Neural cell (in vitro differentiated cells): Measurements from ENCODE around the gene STAP2. TPM values are rescaled to one million over a fixed set of nuclear protein-coding genes. Genes with fewer than 3 reads are reported as not detected.

ENCODE experiments used
- H2AFZ ChIP-seq: fragments of 200-600, 300-800 bp; sonication (generic), shearing (Covaris generic); 2 replicates; pipeline ENCODE4 v1.6.0; 2014; ENCODE audit warnings: low read depth, mild to moderate bottlenecking, antibody characterized with exemption, low read length, moderate library complexity
- H3F3A ChIP-seq: fragments of 200-600 bp; shearing (Covaris generic); 2 replicates; pipeline ENCODE4 v1.6.1; 2016; ENCODE audit warnings: mild to moderate bottlenecking, moderate library complexity, mixed read lengths, antibody characterized with exemption, low read length; ENCODE audit not compliant: insufficient read depth, poor library complexity, severe bottlenecking
- H3K27ac ChIP-seq: fragments of 200-600, 300-800 bp; sonication (generic), shearing (Covaris generic); 2 replicates; pipeline ENCODE4 v1.5.1; 2014; ENCODE audit warnings: mild to moderate bottlenecking, low read length, moderate library complexity
- H3K27me3 ChIP-seq: fragments of 300-800, 200-600 bp; sonication (generic), shearing (Covaris generic); 2 replicates; pipeline ENCODE4 v1.6.0; 2014; ENCODE audit warnings: mild to moderate bottlenecking, low read depth, low read length, moderate library complexity; ENCODE audit not compliant: insufficient read depth
- H3K36me3 ChIP-seq: fragments of 300-800, 200-600 bp; sonication (generic), shearing (Covaris generic); 2 replicates; pipeline ENCODE4 v1.5.1; 2014; ENCODE audit warnings: mild to moderate bottlenecking, antibody characterized with exemption, low read length, moderate library complexity; ENCODE audit not compliant: insufficient read depth
- H3K4me2 ChIP-seq: fragments of 300-800, 200-600 bp; sonication (generic), shearing (Covaris generic); 2 replicates; pipeline ENCODE4 v1.6.0; 2014; ENCODE audit warnings: mild to moderate bottlenecking, low read length
- H3K4me3 ChIP-seq: fragments of 300-800, 200-600 bp; sonication (generic), shearing (Covaris generic); 2 replicates; pipeline ENCODE4 v1.5.1; 2014; ENCODE audit warnings: mild to moderate bottlenecking, low read length, moderate library complexity
- H3K79me2 ChIP-seq: fragments of 200-600 bp; shearing (Covaris generic); replicated peaks from 2 replicates; pipeline ENCODE4 v1.6.0; 2014; ENCODE audit warnings: mild to moderate bottlenecking, low read length, moderate library complexity; ENCODE audit not compliant: insufficient read depth
- H3K9ac ChIP-seq: fragments of 300-800, 200-600 bp; sonication (generic), shearing (Covaris generic); 2 replicates; pipeline ENCODE4 v1.6.1; 2016; ENCODE audit warnings: mild to moderate bottlenecking, low read length, mixed read lengths
- H3K9me2 ChIP-seq: fragments of 200-600 bp; shearing (Covaris generic); 2 replicates; pipeline ENCODE4 v1.6.1; 2016; ENCODE audit warnings: mild to moderate bottlenecking, low read length, mixed read lengths; ENCODE audit not compliant: insufficient read depth
- H3K9me3 ChIP-seq: fragments of 200-600, 300-800 bp; sonication (generic), shearing (Covaris generic); 2 replicates; pipeline ENCODE4 v1.6.1; 2016; ENCODE audit warnings: mild to moderate bottlenecking, mixed run types, low read length, moderate library complexity, mixed read lengths
- H4K20me1 ChIP-seq: fragments of 200-600 bp; shearing (Covaris generic); 2 replicates; pipeline ENCODE4 v1.6.1; 2016; ENCODE audit warnings: mild to moderate bottlenecking, mixed run types; ENCODE audit not compliant: insufficient read depth
- EP300 ChIP-seq: fragments of 450-650 bp; conservative IDR thresholded peaks from 2 replicates; pipeline ENCODE4 v1.6.1; 2014; ENCODE audit warnings: antibody characterized with exemption, mild to moderate bottlenecking, moderate library complexity; ENCODE audit not compliant: poor library complexity, severe bottlenecking
- EZH2 ChIP-seq: fragments of 200-600, 300-800 bp; shearing (Covaris generic), sonication (generic); IDR thresholded peaks from 2 replicates; pipeline ENCODE4 v1.6.1; 2014; ENCODE audit warnings: antibody characterized with exemption, low read length, borderline replicate concordance, mild to moderate bottlenecking; ENCODE audit not compliant: insufficient read depth, poor library complexity, severe bottlenecking
- MXI1 ChIP-seq: fragments of 450-650 bp; conservative IDR thresholded peaks from 2 replicates; pipeline ENCODE4 v1.6.1; 2014; ENCODE audit warnings: antibody characterized with exemption, mild to moderate bottlenecking; ENCODE audit not compliant: poor library complexity, severe bottlenecking
- POLR2AphosphoS5 ChIP-seq: IDR thresholded peaks from 2 replicates; pipeline ENCODE4 v1.6.1; 2012
- RAD21 ChIP-seq: fragments of 450-650 bp; conservative IDR thresholded peaks from 2 replicates; pipeline ENCODE4 v1.6.1; 2014; ENCODE audit warnings: antibody characterized with exemption, mild to moderate bottlenecking, moderate library complexity
- SMC3 ChIP-seq: fragments of 450-650 bp; conservative IDR thresholded peaks from 2 replicates; pipeline ENCODE4 v1.6.1; 2014; ENCODE audit warnings: antibody characterized with exemption, mild to moderate bottlenecking, moderate library complexity; ENCODE audit not compliant: poor library complexity
- TAF1 ChIP-seq: IDR thresholded peaks from 2 replicates; pipeline ENCODE4 v1.6.1; 2012; ENCODE audit warnings: low read depth
- polyA plus RNA-seq: library from polyadenylated mRNA; depleted of rRNA; stranded (reverse); fragments of >200 nt; gene quantifications from 2 replicates; pipeline ENCODE4 v1.2.3, GENCODE V29; 2014
- TF ChIP-seq, protein P1 (sequence below): IDR thresholded peaks from 2 replicates; pipeline ENCODE4 v1.6.1; 2012; ENCODE audit warnings: borderline replicate concordance
- TF ChIP-seq, protein P2 (sequence below): fragments of 450-650 bp; IDR thresholded peaks from 2 replicates; pipeline ENCODE4 v1.5.1; 2014; ENCODE audit warnings: antibody characterized with exemption, mild to moderate bottlenecking, moderate library complexity; ENCODE audit not compliant: poor library complexity, severe bottlenecking

Gene STAP2
- polyA plus RNA-seq, 1 donor from 2014 or later = 0.16 TPM

DNA sequence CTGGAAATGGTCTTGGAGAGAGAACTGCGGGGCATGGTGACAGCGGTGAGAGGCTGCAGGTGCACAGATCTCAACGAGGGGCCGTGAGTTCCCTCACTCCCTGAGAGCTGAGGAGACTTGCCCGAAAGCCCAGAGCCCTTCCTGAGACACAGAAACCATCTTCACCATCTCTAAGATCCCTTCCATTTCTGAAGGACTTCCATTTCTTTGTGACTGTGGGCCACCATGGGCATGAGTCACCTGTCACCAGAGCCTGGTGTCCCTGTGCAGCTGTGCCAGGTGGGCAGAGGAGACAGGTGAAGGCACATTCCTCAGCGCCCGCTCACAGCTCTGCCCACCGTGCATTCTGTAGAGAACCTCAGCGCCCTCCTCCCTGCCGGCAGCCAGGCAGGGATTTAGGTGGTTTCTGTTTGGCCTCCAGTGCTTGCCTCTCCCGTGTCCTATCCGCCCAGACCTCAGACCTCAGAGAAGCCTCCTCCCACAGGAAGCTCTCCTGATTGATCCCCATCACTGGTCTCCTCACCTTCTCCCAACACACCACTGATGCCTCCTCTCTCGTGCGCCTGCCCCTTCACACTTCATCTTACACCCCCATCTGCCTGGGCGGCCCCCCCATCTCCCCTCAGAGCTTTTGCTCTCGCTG, 37.5 kb upstream of the STAP2 start:
- Histone ChIP-seq H3K27ac (peak overlapping the region; percentile 68), H3K27me3 (no peaks in the 10 kb centered on the region), H3K36me3 (no peaks in the 10 kb centered on the region), H3K4me2 (no peak overlapping the region), H3K4me3 (peak overlapping the region; percentile 38), H2AFZ (no peak overlapping the region), H3K9me3 (no peaks in the 10 kb centered on the region), H3K79me2 (no peaks in the 10 kb centered on the region), H3K9ac (peak overlapping the region; percentile 55), H3K9me2 (no peaks in the 10 kb centered on the region), H4K20me1 (no peaks in the 10 kb centered on the region), H3F3A (no peaks in the 10 kb centered on the region)
- TF ChIP-seq, protein P1, sequence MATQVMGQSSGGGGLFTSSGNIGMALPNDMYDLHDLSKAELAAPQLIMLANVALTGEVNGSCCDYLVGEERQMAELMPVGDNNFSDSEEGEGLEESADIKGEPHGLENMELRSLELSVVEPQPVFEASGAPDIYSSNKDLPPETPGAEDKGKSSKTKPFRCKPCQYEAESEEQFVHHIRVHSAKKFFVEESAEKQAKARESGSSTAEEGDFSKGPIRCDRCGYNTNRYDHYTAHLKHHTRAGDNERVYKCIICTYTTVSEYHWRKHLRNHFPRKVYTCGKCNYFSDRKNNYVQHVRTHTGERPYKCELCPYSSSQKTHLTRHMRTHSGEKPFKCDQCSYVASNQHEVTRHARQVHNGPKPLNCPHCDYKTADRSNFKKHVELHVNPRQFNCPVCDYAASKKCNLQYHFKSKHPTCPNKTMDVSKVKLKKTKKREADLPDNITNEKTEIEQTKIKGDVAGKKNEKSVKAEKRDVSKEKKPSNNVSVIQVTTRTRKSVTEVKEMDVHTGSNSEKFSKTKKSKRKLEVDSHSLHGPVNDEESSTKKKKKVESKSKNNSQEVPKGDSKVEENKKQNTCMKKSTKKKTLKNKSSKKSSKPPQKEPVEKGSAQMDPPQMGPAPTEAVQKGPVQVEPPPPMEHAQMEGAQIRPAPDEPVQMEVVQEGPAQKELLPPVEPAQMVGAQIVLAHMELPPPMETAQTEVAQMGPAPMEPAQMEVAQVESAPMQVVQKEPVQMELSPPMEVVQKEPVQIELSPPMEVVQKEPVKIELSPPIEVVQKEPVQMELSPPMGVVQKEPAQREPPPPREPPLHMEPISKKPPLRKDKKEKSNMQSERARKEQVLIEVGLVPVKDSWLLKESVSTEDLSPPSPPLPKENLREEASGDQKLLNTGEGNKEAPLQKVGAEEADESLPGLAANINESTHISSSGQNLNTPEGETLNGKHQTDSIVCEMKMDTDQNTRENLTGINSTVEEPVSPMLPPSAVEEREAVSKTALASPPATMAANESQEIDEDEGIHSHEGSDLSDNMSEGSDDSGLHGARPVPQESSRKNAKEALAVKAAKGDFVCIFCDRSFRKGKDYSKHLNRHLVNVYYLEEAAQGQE = no peak
- no peak for TF ChIP-seq TAF1
- TF ChIP-seq, protein P2, sequence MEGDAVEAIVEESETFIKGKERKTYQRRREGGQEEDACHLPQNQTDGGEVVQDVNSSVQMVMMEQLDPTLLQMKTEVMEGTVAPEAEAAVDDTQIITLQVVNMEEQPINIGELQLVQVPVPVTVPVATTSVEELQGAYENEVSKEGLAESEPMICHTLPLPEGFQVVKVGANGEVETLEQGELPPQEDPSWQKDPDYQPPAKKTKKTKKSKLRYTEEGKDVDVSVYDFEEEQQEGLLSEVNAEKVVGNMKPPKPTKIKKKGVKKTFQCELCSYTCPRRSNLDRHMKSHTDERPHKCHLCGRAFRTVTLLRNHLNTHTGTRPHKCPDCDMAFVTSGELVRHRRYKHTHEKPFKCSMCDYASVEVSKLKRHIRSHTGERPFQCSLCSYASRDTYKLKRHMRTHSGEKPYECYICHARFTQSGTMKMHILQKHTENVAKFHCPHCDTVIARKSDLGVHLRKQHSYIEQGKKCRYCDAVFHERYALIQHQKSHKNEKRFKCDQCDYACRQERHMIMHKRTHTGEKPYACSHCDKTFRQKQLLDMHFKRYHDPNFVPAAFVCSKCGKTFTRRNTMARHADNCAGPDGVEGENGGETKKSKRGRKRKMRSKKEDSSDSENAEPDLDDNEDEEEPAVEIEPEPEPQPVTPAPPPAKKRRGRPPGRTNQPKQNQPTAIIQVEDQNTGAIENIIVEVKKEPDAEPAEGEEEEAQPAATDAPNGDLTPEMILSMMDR = peak; percentile 3
- TF ChIP-seq RAD21 = peak; percentile 7
- TF ChIP-seq EP300 = no peak

DNA sequence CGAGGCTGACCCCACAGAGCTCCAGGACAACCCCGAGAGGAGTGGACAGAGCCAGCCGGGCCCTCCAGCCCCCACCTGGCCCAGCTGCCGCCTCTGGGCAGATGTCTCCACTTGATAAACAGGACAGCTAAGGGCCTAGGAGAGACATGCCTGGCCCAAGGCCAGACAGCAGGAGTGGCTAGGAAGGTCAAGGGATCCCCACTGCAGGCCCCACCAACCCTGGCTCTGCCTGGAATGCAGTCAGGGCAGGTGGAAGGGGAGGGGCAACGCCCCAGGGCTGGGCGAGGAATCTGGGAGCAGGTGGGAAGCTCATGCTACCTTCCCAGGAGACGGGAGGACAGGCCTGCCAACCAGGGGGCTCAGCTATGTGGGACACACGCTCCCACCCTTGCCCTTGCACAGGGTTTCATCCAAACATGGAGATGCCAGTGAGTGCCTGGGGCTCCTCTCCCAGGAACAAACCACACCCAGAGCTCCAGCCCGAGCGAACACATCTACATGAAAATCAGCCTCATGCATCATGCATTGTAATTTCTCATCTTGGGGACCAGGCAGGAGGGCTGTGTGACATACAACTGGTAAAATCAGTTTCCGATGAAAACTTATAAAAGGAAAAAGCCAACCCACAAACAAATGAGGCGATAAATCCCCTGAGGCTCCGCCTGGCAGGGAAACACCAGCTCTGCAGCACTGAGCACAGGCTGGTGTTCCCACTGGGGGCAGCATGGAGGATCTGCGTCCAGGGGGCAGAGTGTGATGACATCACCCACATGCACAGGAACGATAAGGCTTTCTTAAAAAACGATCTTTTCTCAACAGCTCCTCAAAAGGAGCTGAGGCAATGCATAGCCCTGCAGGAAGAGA, 36.8 kb upstream of the STAP2 start:
- H3K27me3 ChIP-seq = no peaks in the 10 kb centered on the region
- H3K79me2 ChIP-seq = no peaks in the 10 kb centered on the region

More for the DNA sequence above, 36.8 kb upstream of the STAP2 start:
- H3F3A ChIP-seq = no peaks in the 10 kb centered on the region
- peak overlapping the region; percentile 68 for H3K27ac ChIP-seq
- TF ChIP-seq, protein P1 = no peak
- TF ChIP-seq SMC3 (peak; percentile 38), EZH2 (no peak), MXI1 (no peak), RAD21 (peak; percentile 37), EP300 (no peak), POLR2AphosphoS5 (no peak), TAF1 (no peak)
- TF ChIP-seq, protein P2 = peak; percentile 68
- no peaks in the 10 kb centered on the region for H3K36me3 ChIP-seq
- H3K4me2 ChIP-seq = no peak overlapping the region
- no peaks in the 10 kb centered on the region for H3K9me3 ChIP-seq
- no peak overlapping the region for H2AFZ ChIP-seq
- H3K9me2 ChIP-seq = no peaks in the 10 kb centered on the region
- peak overlapping the region; percentile 38 for H3K4me3 ChIP-seq
- H3K9ac ChIP-seq = peak overlapping the region; percentile 55
- no peaks in the 10 kb centered on the region for H4K20me1 ChIP-seq
